Type B pancreatic cell (in vitro differentiated cells): ENCODE measurements around the gene DYNC2LI1. TPM values are rescaled to one million over a fixed set of nuclear protein-coding genes. Genes with fewer than 3 reads are reported as not detected.
"Not testable (repeated sequence)": the region's sequence is repeated elsewhere in the genome, so short reads cannot be mapped to it uniquely, and the experiment has no call there.

Experiments
- DNase-seq: peaks from one replicate; pipeline ENCODE4 v3.0.0; 2021; ENCODE audit warnings: mixed read lengths; ENCODE audit not compliant: unreplicated experiment; ENCODE audit errors: extremely low spot score
- H3K27ac Mint-ChIP-seq: 2 replicates; pipeline ENCODE4 v1.8.0; 2021; ENCODE audit warnings: mild to moderate bottlenecking, mixed read lengths
- H3K27me3 Mint-ChIP-seq: 2 replicates; pipeline ENCODE4 v1.8.0; 2021; ENCODE audit warnings: mixed read lengths
- H3K36me3 Mint-ChIP-seq: 2 replicates; pipeline ENCODE4 v1.8.0; 2021; ENCODE audit warnings: mixed read lengths
- H3K4me1 Mint-ChIP-seq: one replicate; pipeline ENCODE4 v1.8.0; 2021; ENCODE audit warnings: mixed read lengths; ENCODE audit not compliant: unreplicated experiment
- H3K4me3 Mint-ChIP-seq: 2 replicates; pipeline ENCODE4 v1.8.0; 2021; ENCODE audit warnings: mild to moderate bottlenecking, mixed read lengths
- H3K9me3 Mint-ChIP-seq: 2 replicates; pipeline ENCODE4 v1.8.0; 2021; ENCODE audit warnings: mixed read lengths
- long read RNA-seq: library from polyadenylated mRNA; unstranded; transcript quantifications from one replicate; pipeline ENCODE4 v2.0.0, GENCODE V29; 2020
- total RNA-seq: library from RNA; stranded (reverse); gene quantifications from 2 replicates; pipeline ENCODE4 v1.2.1, GENCODE V29; 2021; ENCODE audit warnings: low replicate concordance
- TF ChIP-seq, protein P1 (sequence below): fragments of 200-600 bp; sonication (generic); conservative IDR thresholded peaks from 2 replicates; pipeline ENCODE4 v1.5.0; 2021; ENCODE audit warnings: antibody characterized with exemption, mild to moderate bottlenecking

DYNC2LI1 gene
- total RNA-seq: 18.8 and 22.0 TPM in 2 replicates
- long read RNA-seq, transcript DYNC2LI1-201 (13 exons, 1,399 nt): major isoform, 33 of 100 reads
- long read RNA-seq, transcript DYNC2LI1-210 (13 exons, 1,346 nt): major isoform, 33 of 100 reads
- long read RNA-seq, partial matches to known transcripts: 15 of 100 reads
- long read RNA-seq, other reads (novel, unspliced or antisense): 17 of 100 reads

DNA sequence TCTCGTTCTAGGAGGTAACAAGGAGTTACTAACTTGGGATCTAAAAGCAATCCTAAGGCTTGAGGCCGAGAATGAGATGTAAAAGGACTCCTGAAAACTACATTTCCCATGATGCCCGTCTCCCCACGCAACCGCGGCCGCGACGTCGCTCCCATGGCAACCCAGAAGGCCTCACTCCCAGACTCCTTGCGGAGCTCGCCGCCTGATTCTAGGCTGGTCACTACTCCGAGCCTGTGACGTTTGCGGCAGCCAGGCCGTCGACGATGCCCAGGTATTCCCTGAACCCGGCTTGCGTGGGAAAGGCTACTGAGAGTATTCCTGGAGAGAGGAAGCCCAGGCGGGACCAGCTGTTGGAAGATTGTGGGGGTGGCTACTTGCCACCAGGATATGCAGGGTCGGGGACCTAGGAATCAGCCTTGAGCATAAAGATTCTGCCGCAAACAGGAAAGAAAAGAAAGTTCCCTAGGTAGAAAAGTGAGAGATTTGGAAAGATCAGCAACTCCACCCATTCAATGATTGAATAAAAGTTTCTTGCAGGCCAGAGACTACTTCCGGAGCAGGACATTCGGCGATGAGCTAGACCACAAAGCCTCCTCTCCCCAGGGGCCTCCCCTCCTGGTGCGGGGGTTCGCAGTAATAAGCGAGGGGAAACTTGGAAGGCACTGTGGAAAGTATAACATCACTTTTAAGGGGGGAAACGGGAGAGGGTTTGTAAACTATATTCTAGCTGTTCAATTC is at the start of gene DYNC2LI1:
Gene DYNC2LI1 (plus strand): TSS at position 164 of the 738 bp plus-strand sequence. CDS start 100 bp downstream, at position 264.
- TF ChIP-seq, protein P1, sequence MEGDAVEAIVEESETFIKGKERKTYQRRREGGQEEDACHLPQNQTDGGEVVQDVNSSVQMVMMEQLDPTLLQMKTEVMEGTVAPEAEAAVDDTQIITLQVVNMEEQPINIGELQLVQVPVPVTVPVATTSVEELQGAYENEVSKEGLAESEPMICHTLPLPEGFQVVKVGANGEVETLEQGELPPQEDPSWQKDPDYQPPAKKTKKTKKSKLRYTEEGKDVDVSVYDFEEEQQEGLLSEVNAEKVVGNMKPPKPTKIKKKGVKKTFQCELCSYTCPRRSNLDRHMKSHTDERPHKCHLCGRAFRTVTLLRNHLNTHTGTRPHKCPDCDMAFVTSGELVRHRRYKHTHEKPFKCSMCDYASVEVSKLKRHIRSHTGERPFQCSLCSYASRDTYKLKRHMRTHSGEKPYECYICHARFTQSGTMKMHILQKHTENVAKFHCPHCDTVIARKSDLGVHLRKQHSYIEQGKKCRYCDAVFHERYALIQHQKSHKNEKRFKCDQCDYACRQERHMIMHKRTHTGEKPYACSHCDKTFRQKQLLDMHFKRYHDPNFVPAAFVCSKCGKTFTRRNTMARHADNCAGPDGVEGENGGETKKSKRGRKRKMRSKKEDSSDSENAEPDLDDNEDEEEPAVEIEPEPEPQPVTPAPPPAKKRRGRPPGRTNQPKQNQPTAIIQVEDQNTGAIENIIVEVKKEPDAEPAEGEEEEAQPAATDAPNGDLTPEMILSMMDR: no peak
- peak; percentile 90 for DNase-seq
- Mint-ChIP-seq H3K9me3 (no peaks in the 10 kb centered on the region), H3K4me1 (peaks cover 5% of the 10 kb centered on the region), H3K27me3 (no peaks in the 10 kb centered on the region), H3K27ac (peak within 1 kb of the TSS; percentile 99), H3K36me3 (no peaks in the 10 kb centered on the region), H3K4me3 (peak within 1 kb of the TSS; percentile 98)

GRCh38 chr2:43724728-43725526 is 48.9 kb upstream of the DYNC2LI1 start:
- Mint-ChIP-seq H3K27me3 (peaks cover 4% of the 10 kb centered on the region), H3K4me1 (peaks cover 11% of the 10 kb centered on the region), H3K4me3 (peak overlapping the region; percentile 58), H3K27ac (peak overlapping the region; percentile 61), H3K9me3 (no peaks in the 10 kb centered on the region), H3K36me3 (no peaks in the 10 kb centered on the region)
- no peak for DNase-seq
- TF ChIP-seq, protein P1: no peak

- DNase-seq: no peak
- no peaks in the 10 kb centered on the region for H3K36me3 Mint-ChIP-seq
- H3K4me1 Mint-ChIP-seq: peaks cover 11% of the 10 kb centered on the region
- H3K4me3 Mint-ChIP-seq: no peak overlapping the region
- H3K27ac Mint-ChIP-seq: no peak overlapping the region
- TF ChIP-seq, protein P1: no peak
- H3K27me3 Mint-ChIP-seq: peaks cover 4% of the 10 kb centered on the region
- no peaks in the 10 kb centered on the region for H3K9me3 Mint-ChIP-seq
These were observed 48.1 kb upstream of the DYNC2LI1 start for GRCh38 chr2:43725711-43726246.

DNA sequence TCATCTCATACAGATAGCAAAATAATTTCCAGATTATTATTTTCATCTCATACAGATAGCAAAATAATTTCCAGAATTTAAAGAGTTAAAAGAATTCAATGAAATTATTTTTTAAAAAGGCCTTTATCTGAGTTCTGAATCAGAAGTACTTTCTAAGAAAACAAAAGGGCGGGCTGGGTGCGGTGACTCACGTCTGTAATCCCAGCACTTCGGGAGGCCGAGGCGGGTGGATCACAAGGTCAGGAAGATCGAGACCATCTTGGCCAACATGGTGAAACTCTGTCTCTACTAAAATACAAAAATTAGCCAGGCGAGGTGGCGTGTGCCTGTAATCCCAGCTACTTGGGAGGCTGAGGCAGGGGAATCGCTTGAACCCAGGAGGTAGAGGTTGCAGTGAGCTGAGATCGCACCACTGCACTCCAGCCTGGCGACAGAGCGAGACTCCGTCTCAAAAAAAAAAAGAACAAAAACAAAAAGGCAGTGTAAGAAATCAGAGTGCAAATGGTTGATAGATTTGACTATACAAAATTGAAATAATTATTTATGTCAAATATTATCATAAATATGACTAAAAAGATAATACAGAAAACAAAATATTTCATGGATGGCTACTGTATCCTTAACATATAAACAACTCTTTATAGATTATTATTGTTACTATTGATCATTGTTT is 46.7 kb upstream of the DYNC2LI1 start:
- not testable (repeated sequence) for DNase-seq, H3K27me3 Mint-ChIP-seq, H3K36me3 Mint-ChIP-seq, H3K4me3 Mint-ChIP-seq, H3K9me3 Mint-ChIP-seq, H3K27ac Mint-ChIP-seq
- peaks cover 11% of the 10 kb centered on the region for H3K4me1 Mint-ChIP-seq

GRCh38 chr2:43727634-43728014 is 46.2 kb upstream of the DYNC2LI1 start:
- no peak overlapping the region for H3K27ac Mint-ChIP-seq
- H3K27me3 Mint-ChIP-seq: peaks cover 4% of the 10 kb centered on the region
- TF ChIP-seq, protein P1: no peak
- H3K4me1 Mint-ChIP-seq: peaks cover 11% of the 10 kb centered on the region
- H3K9me3 Mint-ChIP-seq: no peaks in the 10 kb centered on the region
- H3K4me3 Mint-ChIP-seq: no peak overlapping the region
- no peaks in the 10 kb centered on the region for H3K36me3 Mint-ChIP-seq
- no peak for DNase-seq
